Hepatocyte (in vitro differentiated cells): ENCODE data around the gene RBM23. TPM values are rescaled to one million over a fixed set of nuclear protein-coding genes. Genes with fewer than 3 reads are reported as not detected.
"Not testable (repeated sequence)": the region's sequence is repeated elsewhere in the genome, so short reads cannot be mapped to it uniquely, and the experiment has no call there.

Experiments
- DNase-seq: peaks from one replicate; pipeline ENCODE4 v3.0.0-alpha.2; 2016; ENCODE audit warnings: low spot score
- H2AFZ ChIP-seq: fragments of 200-600 bp; sonication (generic); 2 replicates; pipeline ENCODE4 v1.6.0; 2016; ENCODE audit warnings: antibody characterized with exemption, mild to moderate bottlenecking
- H3K27ac ChIP-seq: fragments of 200-600 bp; sonication (generic); 2 replicates; pipeline ENCODE4 v1.5.1; 2016; ENCODE audit warnings: mild to moderate bottlenecking
- H3K27me3 ChIP-seq: fragments of 200-600 bp; sonication (generic); 2 replicates; pipeline ENCODE4 v1.6.1; 2016
- H3K36me3 ChIP-seq: fragments of 200-600 bp; sonication (generic); replicated peaks from 2 replicates; pipeline ENCODE4 v1.5.1; 2016; ENCODE audit warnings: low read depth; ENCODE audit not compliant: insufficient read depth
- H3K4me1 ChIP-seq: fragments of 200-600 bp; sonication (generic); 2 replicates; pipeline ENCODE4 v1.5.1; 2016; ENCODE audit warnings: mild to moderate bottlenecking, moderate library complexity; ENCODE audit not compliant: insufficient read depth
- H3K4me2 ChIP-seq: fragments of 200-600 bp; sonication (generic); 2 replicates; pipeline ENCODE4 v1.6.0; 2016
- H3K4me3 ChIP-seq: fragments of 200-600 bp; sonication (generic); 2 replicates; pipeline ENCODE4 v1.5.1; 2016; ENCODE audit warnings: mild to moderate bottlenecking
- H3K79me2 ChIP-seq: fragments of 200-600 bp; sonication (generic); 2 replicates; pipeline ENCODE4 v1.6.0; 2017; ENCODE audit warnings: mild to moderate bottlenecking
- H3K9me2 ChIP-seq: fragments of 200-600 bp; sonication (generic); replicated peaks from 2 replicates; pipeline ENCODE4 v1.6.0; 2017; ENCODE audit warnings: mild to moderate bottlenecking; ENCODE audit not compliant: insufficient read depth
- H3K9me3 ChIP-seq: fragments of 200-600 bp; sonication (generic); 2 replicates; pipeline ENCODE4 v1.5.1; 2016; ENCODE audit warnings: low read depth, mild to moderate bottlenecking
- H4K20me1 ChIP-seq: fragments of 200-600 bp; sonication (generic); 2 replicates; pipeline ENCODE4 v1.6.0; 2016; ENCODE audit warnings: mild to moderate bottlenecking; ENCODE audit not compliant: insufficient read depth, poor library complexity, severe bottlenecking
- CTCF ChIP-seq: fragments of 200-600 bp; sonication (generic); IDR thresholded peaks from 2 replicates; pipeline ENCODE4 v1.5.1; 2016; ENCODE audit warnings: antibody characterized with exemption, mild to moderate bottlenecking; ENCODE audit not compliant: poor library complexity
- EZH2 ChIP-seq: fragments of 200-600 bp; sonication (generic); IDR thresholded peaks from 2 replicates; pipeline ENCODE4 v1.6.1; 2016; ENCODE audit warnings: antibody characterized with exemption, mild to moderate bottlenecking, borderline replicate concordance
- EZH2phosphoT487 ChIP-seq: fragments of 200-600 bp; sonication (generic); IDR thresholded peaks from one replicate; pipeline ENCODE4 v1.6.1; 2018; ENCODE audit warnings: antibody characterized with exemption, mild to moderate bottlenecking, low read depth, moderate library complexity; ENCODE audit not compliant: unreplicated experiment, severe bottlenecking
- WGBS: methylation state at CpG from one replicate; pipeline ENCODE4 v1.1.6; 2016; ENCODE audit warnings: low lambda C conversion rate; ENCODE audit errors: missing lambda C conversion rate; 5-methylcytosine and 5-hydroxymethylcytosine counted together
- polyA plus RNA-seq: library from polyadenylated mRNA; unstranded; fragments of >200 nt; fragmentation: Nextera tagmentation; extraction: Ambion mirVana; gene quantifications from 2 replicates; pipeline ENCODE4 v1.2.1, GENCODE V29; 2016
- total RNA-seq: library from RNA; depleted of rRNA; stranded (reverse); fragments of >200 nt; gene quantifications from 2 replicates; pipeline ENCODE4 v1.2.3, GENCODE V29; 2014

RBM23 gene
- total and polyA plus RNA-seq, 2 experiments from 2014 or later, result 74.1 to 236 TPM

GRCh38 chr14:22864979-22865378, 54.0 kb downstream of the RBM23 start:
- no peak overlapping the region for H3K27ac ChIP-seq
- no peaks in the 10 kb centered on the region for H3K79me2 ChIP-seq
- no peak overlapping the region for H3K4me3 ChIP-seq
- H3K36me3 ChIP-seq, result no peaks in the 10 kb centered on the region
- H4K20me1 ChIP-seq, result no peaks in the 10 kb centered on the region
- no peak overlapping the region for H2AFZ ChIP-seq
- DNase-seq, result no peak
- TF ChIP-seq EZH2 (no peak), CTCF (no peak), EZH2phosphoT487 (no peak)
- no peaks in the 10 kb centered on the region for H3K9me2 ChIP-seq
- no peaks in the 10 kb centered on the region for H3K4me1 ChIP-seq
- H3K9me3 ChIP-seq, result no peaks in the 10 kb centered on the region
- no peak overlapping the region for H3K4me2 ChIP-seq
- 81% methylated on average over 4 of the region's 4 CpGs for WGBS
- no peaks in the 10 kb centered on the region for H3K27me3 ChIP-seq

GRCh38 chr14:22861651-22862050, 57.3 kb downstream of the RBM23 start:
- Histone ChIP-seq H2AFZ (no peak overlapping the region), H3K4me2 (no peak overlapping the region), H4K20me1 (no peaks in the 10 kb centered on the region), H3K4me1 (no peaks in the 10 kb centered on the region), H3K27ac (no peak overlapping the region), H3K9me3 (no peaks in the 10 kb centered on the region), H3K27me3 (no peaks in the 10 kb centered on the region), H3K4me3 (no peak overlapping the region), H3K79me2 (no peaks in the 10 kb centered on the region), H3K9me2 (no peaks in the 10 kb centered on the region), H3K36me3 (no peaks in the 10 kb centered on the region)
- no peak for TF ChIP-seq EZH2
- TF ChIP-seq EZH2phosphoT487, result no peak
- no peak for TF ChIP-seq CTCF
- no peak for DNase-seq

GRCh38 chr14:22860377-22860776, 58.6 kb downstream of the RBM23 start:
- H3K9me2 ChIP-seq, H3K4me2 ChIP-seq, H3K9me3 ChIP-seq, DNase-seq, H4K20me1 ChIP-seq, H3K36me3 ChIP-seq, H3K79me2 ChIP-seq, H3K4me1 ChIP-seq, H3K27me3 ChIP-seq, H2AFZ ChIP-seq, H3K27ac ChIP-seq, H3K4me3 ChIP-seq: not testable (repeated sequence)
- 87% methylated on average over 3 of the region's 3 CpGs for WGBS

- H3K27me3 ChIP-seq, result no peaks in the 10 kb centered on the region
- no peaks in the 10 kb centered on the region for H3K9me2 ChIP-seq
- WGBS, result 99% methylated on average over 5 of the region's 5 CpGs
- no peak overlapping the region for H3K4me2 ChIP-seq
- H4K20me1 ChIP-seq, result no peaks in the 10 kb centered on the region
- no peaks in the 10 kb centered on the region for H3K9me3 ChIP-seq
- H3K79me2 ChIP-seq, result no peaks in the 10 kb centered on the region
- no peak overlapping the region for H3K4me3 ChIP-seq
- H3K27ac ChIP-seq, result no peak overlapping the region
- H3K4me1 ChIP-seq, result peaks cover 10% of the 10 kb centered on the region
- DNase-seq, result no peak
- no peak overlapping the region for H2AFZ ChIP-seq
- no peak for TF ChIP-seq EZH2phosphoT487
- no peak for TF ChIP-seq EZH2
- no peak for TF ChIP-seq CTCF
- no peaks in the 10 kb centered on the region for H3K36me3 ChIP-seq
These were observed 62.5 kb downstream of the RBM23 start for GRCh38 chr14:22856428-22856827.
